ENCODE data around the gene SRRM4. TPM values are rescaled to one million over a fixed set of nuclear protein-coding genes. Genes with fewer than 3 reads are reported as not detected.

The SRRM4 gene
- total and polyA plus RNA-seq, 12 donors: 0.11 to 4.3 (median 0.67) TPM; not detected in 3

DNA sequence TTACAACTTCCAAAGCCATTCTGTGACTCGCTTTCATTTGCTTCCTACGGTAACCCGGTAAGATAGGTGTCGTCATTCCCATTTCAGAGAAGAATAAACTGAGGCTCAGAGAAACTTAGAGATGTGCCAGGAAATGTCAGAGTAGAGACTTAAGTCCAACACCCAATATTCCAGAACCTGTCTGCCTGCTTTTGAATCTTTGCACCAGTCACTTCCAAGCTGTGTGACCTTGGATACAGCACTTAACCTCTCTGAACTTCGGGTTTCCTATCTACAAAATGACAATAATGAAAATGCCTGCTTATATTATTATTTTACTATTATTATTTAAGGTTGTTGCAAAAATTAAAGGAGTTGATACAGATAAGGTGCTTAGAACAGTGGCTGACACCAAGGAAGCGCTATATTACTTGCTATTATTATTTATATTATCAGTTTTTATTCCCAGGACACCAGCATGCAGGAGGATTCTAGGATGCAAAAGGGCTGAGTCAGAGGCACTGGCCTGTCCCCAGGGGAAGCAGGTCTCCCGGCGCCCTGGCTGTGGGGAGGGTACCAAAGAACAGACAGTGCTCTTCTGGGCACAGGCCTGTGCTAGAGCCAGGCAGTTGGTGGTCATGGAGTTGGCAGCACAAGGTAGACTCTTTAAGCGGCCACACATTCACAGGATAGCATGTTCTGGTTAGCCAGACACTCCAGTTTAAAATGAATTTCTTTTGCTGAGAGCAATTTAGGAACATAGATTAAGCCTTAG, 202.8 kb downstream of the SRRM4 start:
- Histone ChIP-seq H3K9me3 (replicated peaks in 1 of 3) (no peaks in the 10 kb centered on the region), H3K4me3 (no peak overlapping the region), H3K36me3 (replicated peaks in 1 of 2) (no peaks in the 10 kb centered on the region), H3K27me3 (no peaks in the 10 kb centered on the region), H3K4me1 (replicated peaks in 1 of 2) (peaks cover 0 to 13% of the 10 kb centered on the region in 2 donors), H3K27ac (no peak overlapping the region)
- intact Hi-C loops (cut with DNase I): no loop called here
- 83 to 86% (median 85%) methylated on average over 9 of the region's 9 CpGs for WGBS, 4 donors
- no peak for DNase-seq
- TF ChIP-seq POLR2A (IDR thresholded peaks at IDR 0.05): no peak
- TF ChIP-seq, protein P1, sequence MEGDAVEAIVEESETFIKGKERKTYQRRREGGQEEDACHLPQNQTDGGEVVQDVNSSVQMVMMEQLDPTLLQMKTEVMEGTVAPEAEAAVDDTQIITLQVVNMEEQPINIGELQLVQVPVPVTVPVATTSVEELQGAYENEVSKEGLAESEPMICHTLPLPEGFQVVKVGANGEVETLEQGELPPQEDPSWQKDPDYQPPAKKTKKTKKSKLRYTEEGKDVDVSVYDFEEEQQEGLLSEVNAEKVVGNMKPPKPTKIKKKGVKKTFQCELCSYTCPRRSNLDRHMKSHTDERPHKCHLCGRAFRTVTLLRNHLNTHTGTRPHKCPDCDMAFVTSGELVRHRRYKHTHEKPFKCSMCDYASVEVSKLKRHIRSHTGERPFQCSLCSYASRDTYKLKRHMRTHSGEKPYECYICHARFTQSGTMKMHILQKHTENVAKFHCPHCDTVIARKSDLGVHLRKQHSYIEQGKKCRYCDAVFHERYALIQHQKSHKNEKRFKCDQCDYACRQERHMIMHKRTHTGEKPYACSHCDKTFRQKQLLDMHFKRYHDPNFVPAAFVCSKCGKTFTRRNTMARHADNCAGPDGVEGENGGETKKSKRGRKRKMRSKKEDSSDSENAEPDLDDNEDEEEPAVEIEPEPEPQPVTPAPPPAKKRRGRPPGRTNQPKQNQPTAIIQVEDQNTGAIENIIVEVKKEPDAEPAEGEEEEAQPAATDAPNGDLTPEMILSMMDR (IDR thresholded peaks at IDR 0.05): no peak

DNA sequence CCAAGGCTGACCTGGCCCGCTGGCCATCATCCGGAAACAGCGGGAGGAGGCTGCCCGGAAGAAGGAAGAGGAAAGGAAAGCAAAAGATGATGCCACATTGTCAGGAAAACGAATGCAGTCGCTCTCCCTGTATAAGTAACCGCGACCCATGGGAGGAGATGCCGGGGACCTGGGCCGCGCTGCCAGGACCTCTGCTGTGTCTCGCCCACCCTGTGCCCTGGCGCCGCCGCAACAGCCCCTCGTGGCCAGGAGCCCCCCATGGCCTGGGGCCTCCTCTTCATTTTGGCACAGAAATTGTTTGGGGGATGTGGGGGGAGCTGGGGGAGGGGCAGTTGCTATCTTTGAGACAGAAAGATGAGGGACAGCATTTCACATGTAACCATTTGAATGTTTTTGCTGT, 213.9 kb downstream of the SRRM4 start:
- no peaks in the 10 kb centered on the region for H3K4me1 ChIP-seq (replicated peaks in 1 of 2)
- DNase-seq: no peak
- no peaks in the 10 kb centered on the region for H3K9me3 ChIP-seq (replicated peaks in 1 of 3)
- TF ChIP-seq, protein P1 (IDR thresholded peaks at IDR 0.05): no peak
- TF ChIP-seq POLR2A (IDR thresholded peaks at IDR 0.05): no peak
- H3K4me3 ChIP-seq: no peak overlapping the region
- H3K27me3 ChIP-seq: no peaks in the 10 kb centered on the region
- WGBS, 4 donors: 89 to 95% (median 93%) methylated on average over 10 to 16 of the region's 16 CpGs
- peaks cover 0 to 4% of the 10 kb centered on the region in 2 donors for H3K36me3 ChIP-seq (replicated peaks in 1 of 2)
- intact Hi-C loops (cut with DNase I): no loop called here
- H3K27ac ChIP-seq: no peak overlapping the region

DNA sequence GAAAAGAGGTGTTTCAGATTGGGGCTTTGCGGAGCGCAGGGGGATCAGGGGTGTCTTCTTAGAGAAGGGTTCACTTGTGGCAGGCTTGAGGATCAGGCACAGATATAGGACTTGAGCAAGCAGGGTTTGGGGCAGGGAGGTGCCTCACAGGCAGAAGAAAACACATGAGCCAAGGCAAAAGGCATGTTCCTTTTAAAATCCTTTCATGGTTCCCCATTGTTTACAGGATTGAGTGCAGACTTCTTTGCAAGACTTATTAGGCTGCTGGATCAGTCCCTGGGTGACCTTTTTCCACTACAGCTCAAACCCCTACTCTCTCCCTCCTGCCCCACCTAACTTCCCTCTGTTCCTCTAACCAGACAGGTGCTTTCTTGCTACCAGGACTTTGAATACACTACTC, 217.1 kb downstream of the SRRM4 start:
- H3K4me1 ChIP-seq (replicated peaks in 1 of 2): no peaks in the 10 kb centered on the region

DNA sequence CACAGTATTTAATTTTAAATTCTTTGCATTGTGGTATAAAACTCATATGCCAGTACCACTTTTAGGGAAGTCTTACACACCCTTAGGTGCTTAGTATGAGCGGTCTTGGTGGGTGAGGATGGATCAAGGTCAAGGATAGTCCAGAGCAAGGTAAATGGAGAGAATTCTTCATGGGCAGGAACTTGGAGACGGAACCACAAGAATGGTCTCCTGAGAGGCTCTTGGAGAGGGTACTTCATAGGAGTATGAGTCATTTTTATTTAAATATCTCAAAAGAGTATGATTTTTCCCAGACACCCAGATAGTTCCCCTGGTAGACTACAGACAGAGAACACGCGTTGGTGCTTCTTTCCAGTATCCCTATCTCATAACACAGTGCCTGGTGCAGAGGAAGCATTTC, 219.3 kb downstream of the SRRM4 start:
- H3K4me3 ChIP-seq: no peak overlapping the region
- H3K9me3 ChIP-seq (replicated peaks in 1 of 3): no peaks in the 10 kb centered on the region
- TF ChIP-seq, protein P1 (IDR thresholded peaks at IDR 0.05): no peak
- TF ChIP-seq POLR2A (IDR thresholded peaks at IDR 0.05): no peak
- no peaks in the 10 kb centered on the region for H3K36me3 ChIP-seq (replicated peaks in 1 of 2)
- DNase-seq: no peak
- intact Hi-C loops (cut with DNase I): no loop called here
- H3K27me3 ChIP-seq: no peaks in the 10 kb centered on the region
- 88 to 96% (median 92%) methylated on average over 4 of the region's 4 CpGs for WGBS, 4 donors
- H3K4me1 ChIP-seq (replicated peaks in 1 of 2): no peaks in the 10 kb centered on the region
- H3K27ac ChIP-seq: no peak overlapping the region

More for the DNA sequence above, 217.1 kb downstream of the SRRM4 start:
- intact Hi-C loops (cut with DNase I): no loop called here
- Histone ChIP-seq H3K27ac (no peak overlapping the region), H3K27me3 (no peaks in the 10 kb centered on the region), H3K4me3 (no peak overlapping the region), H3K36me3 (replicated peaks in 1 of 2) (peaks cover 0 to 4% of the 10 kb centered on the region in 2 donors), H3K9me3 (replicated peaks in 1 of 3) (no peaks in the 10 kb centered on the region)
- WGBS, 4 donors: 84 to 100% (median 95%) methylated on average over 2 of the region's 2 CpGs
- TF ChIP-seq, protein P1 (IDR thresholded peaks at IDR 0.05): no peak
- TF ChIP-seq POLR2A (IDR thresholded peaks at IDR 0.05): no peak
- no peak for DNase-seq
